Breast epithelium (tissue), 3 donors: ENCODE data around the gene MYO15B.

Experiments
- POLR2A ChIP-seq: fragments of 450-650 bp; IDR thresholded peaks from one replicate; pipeline ENCODE4 v1.6.1; 2016; ENCODE audit warnings: antibody characterized with exemption, mild to moderate bottlenecking, moderate library complexity
- POLR2AphosphoS5 ChIP-seq, 3 donors: sonication (generic); formaldehyde crosslinking; IDR thresholded peaks; one replicate each; pipeline ENCODE4 v1.6.1; 2017; ENCODE audit warnings: antibody characterized with exemption in 3 of 3
- TF ChIP-seq, protein P1 (sequence below), 3 donors: fragments of 450-650 bp; IDR thresholded peaks; one replicate each; pipeline ENCODE4 v1.5.1; 2016 to 2017; ENCODE audit warnings: antibody characterized with exemption in 3 of 3, mild to moderate bottlenecking in 3 of 3, moderate library complexity in 3 of 3

DNA sequence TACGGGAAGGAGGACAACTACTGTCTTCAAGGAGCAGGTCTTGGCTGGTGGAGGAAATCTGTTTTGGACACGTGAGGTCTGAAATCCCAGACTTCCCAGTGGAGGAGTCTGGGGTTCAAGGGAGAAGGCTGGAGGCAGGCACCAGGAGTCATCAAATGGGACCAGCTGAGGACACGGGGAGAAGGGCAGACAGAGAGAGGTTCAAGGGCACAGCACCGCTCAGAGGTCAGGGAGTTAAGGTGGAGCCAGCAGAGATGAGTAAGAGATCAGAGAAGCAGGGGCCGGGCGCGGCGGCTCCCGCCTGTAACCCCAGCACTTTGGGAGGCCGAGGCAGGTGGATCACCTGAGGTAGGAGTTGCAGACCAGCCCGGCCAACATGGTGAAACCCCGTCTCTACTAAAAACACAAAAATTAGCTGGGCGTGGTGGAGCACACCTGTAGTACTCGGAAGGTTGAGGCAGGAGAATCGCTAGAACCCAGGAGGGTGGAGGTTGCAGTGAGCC lies 35.2 kb downstream of the MYO15B start:
- TF ChIP-seq POLR2A (no peak), POLR2AphosphoS5 (IDR thresholded peaks at IDR 0.05) (no peak)
- TF ChIP-seq, protein P1, sequence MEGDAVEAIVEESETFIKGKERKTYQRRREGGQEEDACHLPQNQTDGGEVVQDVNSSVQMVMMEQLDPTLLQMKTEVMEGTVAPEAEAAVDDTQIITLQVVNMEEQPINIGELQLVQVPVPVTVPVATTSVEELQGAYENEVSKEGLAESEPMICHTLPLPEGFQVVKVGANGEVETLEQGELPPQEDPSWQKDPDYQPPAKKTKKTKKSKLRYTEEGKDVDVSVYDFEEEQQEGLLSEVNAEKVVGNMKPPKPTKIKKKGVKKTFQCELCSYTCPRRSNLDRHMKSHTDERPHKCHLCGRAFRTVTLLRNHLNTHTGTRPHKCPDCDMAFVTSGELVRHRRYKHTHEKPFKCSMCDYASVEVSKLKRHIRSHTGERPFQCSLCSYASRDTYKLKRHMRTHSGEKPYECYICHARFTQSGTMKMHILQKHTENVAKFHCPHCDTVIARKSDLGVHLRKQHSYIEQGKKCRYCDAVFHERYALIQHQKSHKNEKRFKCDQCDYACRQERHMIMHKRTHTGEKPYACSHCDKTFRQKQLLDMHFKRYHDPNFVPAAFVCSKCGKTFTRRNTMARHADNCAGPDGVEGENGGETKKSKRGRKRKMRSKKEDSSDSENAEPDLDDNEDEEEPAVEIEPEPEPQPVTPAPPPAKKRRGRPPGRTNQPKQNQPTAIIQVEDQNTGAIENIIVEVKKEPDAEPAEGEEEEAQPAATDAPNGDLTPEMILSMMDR (IDR thresholded peaks at IDR 0.05), result no peak
